ENCODE measurements around the gene MAD2L1BP.

GRCh38 chr6:43613721-43614395, 21.8 kb upstream of the MAD2L1BP start:
- TF ChIP-seq, protein P1, sequence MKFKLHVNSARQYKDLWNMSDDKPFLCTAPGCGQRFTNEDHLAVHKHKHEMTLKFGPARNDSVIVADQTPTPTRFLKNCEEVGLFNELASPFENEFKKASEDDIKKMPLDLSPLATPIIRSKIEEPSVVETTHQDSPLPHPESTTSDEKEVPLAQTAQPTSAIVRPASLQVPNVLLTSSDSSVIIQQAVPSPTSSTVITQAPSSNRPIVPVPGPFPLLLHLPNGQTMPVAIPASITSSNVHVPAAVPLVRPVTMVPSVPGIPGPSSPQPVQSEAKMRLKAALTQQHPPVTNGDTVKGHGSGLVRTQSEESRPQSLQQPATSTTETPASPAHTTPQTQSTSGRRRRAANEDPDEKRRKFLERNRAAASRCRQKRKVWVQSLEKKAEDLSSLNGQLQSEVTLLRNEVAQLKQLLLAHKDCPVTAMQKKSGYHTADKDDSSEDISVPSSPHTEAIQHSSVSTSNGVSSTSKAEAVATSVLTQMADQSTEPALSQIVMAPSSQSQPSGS (CRISPR knock-in tag; IDR thresholded peaks at IDR 0.05; ENCODE audit: borderline replicate concordance, low read depth), result no peak
- TF ChIP-seq IRF1 (CRISPR knock-in tag; IDR thresholded peaks at IDR 0.05) (no peak), ETV6 (CRISPR knock-in tag; IDR thresholded peaks at IDR 0.05) (no peak), SMAD3 (CRISPR knock-in tag; IDR thresholded peaks at IDR 0.05; ENCODE audit: borderline replicate concordance) (no peak), ELF4 (CRISPR knock-in tag; IDR thresholded peaks at IDR 0.05; ENCODE audit: low read depth) (no peak), E2F4 (CRISPR knock-in tag; IDR thresholded peaks at IDR 0.05; ENCODE audit: borderline replicate concordance, low read depth) (no peak), NR2C2 (CRISPR knock-in tag; IDR thresholded peaks at IDR 0.05) (no peak), SP1 (CRISPR knock-in tag; conservative IDR thresholded peaks at IDR 0.05) (no peak), NFE2L1 (CRISPR knock-in tag; IDR thresholded peaks at IDR 0.05) (no peak), NR1H2 (CRISPR knock-in tag; IDR thresholded peaks at IDR 0.05) (no peak), ZNF671 (CRISPR knock-in tag; IDR thresholded peaks at IDR 0.05) (no peak)
- TF ChIP-seq, protein P2, sequence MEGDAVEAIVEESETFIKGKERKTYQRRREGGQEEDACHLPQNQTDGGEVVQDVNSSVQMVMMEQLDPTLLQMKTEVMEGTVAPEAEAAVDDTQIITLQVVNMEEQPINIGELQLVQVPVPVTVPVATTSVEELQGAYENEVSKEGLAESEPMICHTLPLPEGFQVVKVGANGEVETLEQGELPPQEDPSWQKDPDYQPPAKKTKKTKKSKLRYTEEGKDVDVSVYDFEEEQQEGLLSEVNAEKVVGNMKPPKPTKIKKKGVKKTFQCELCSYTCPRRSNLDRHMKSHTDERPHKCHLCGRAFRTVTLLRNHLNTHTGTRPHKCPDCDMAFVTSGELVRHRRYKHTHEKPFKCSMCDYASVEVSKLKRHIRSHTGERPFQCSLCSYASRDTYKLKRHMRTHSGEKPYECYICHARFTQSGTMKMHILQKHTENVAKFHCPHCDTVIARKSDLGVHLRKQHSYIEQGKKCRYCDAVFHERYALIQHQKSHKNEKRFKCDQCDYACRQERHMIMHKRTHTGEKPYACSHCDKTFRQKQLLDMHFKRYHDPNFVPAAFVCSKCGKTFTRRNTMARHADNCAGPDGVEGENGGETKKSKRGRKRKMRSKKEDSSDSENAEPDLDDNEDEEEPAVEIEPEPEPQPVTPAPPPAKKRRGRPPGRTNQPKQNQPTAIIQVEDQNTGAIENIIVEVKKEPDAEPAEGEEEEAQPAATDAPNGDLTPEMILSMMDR (IDR thresholded peaks at IDR 0.05), result no peak
- TF ChIP-seq, protein P3, sequence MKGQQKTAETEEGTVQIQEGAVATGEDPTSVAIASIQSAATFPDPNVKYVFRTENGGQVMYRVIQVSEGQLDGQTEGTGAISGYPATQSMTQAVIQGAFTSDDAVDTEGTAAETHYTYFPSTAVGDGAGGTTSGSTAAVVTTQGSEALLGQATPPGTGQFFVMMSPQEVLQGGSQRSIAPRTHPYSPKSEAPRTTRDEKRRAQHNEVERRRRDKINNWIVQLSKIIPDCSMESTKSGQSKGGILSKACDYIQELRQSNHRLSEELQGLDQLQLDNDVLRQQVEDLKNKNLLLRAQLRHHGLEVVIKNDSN (CRISPR knock-in tag; IDR thresholded peaks at IDR 0.05), result no peak

All from WTC11 (cell line).